Hepatocyte (in vitro differentiated cells): Measurements from ENCODE around the gene PRKAR2A. TPM values are rescaled to one million over a fixed set of nuclear protein-coding genes. Genes with fewer than 3 reads are reported as not detected.
A peak's percentile ranks its signal among the peaks of the same experiment; 100 is the strongest.

Source experiments
- DNase-seq: peaks from one replicate; pipeline ENCODE4 v3.0.0-alpha.2; 2016; ENCODE audit warnings: low spot score
- H2AFZ ChIP-seq: fragments of 200-600 bp; sonication (generic); 2 replicates; pipeline ENCODE4 v1.6.0; 2016; ENCODE audit warnings: antibody characterized with exemption, mild to moderate bottlenecking
- H3K27ac ChIP-seq: fragments of 200-600 bp; sonication (generic); 2 replicates; pipeline ENCODE4 v1.5.1; 2016; ENCODE audit warnings: mild to moderate bottlenecking
- H3K27me3 ChIP-seq: fragments of 200-600 bp; sonication (generic); 2 replicates; pipeline ENCODE4 v1.6.1; 2016
- H3K36me3 ChIP-seq: fragments of 200-600 bp; sonication (generic); replicated peaks from 2 replicates; pipeline ENCODE4 v1.5.1; 2016; ENCODE audit warnings: low read depth; ENCODE audit not compliant: insufficient read depth
- H3K4me1 ChIP-seq: fragments of 200-600 bp; sonication (generic); 2 replicates; pipeline ENCODE4 v1.5.1; 2016; ENCODE audit warnings: mild to moderate bottlenecking, moderate library complexity; ENCODE audit not compliant: insufficient read depth
- H3K4me2 ChIP-seq: fragments of 200-600 bp; sonication (generic); 2 replicates; pipeline ENCODE4 v1.6.0; 2016
- H3K4me3 ChIP-seq: fragments of 200-600 bp; sonication (generic); 2 replicates; pipeline ENCODE4 v1.5.1; 2016; ENCODE audit warnings: mild to moderate bottlenecking
- H3K79me2 ChIP-seq: fragments of 200-600 bp; sonication (generic); 2 replicates; pipeline ENCODE4 v1.6.0; 2017; ENCODE audit warnings: mild to moderate bottlenecking
- H3K9me2 ChIP-seq: fragments of 200-600 bp; sonication (generic); replicated peaks from 2 replicates; pipeline ENCODE4 v1.6.0; 2017; ENCODE audit warnings: mild to moderate bottlenecking; ENCODE audit not compliant: insufficient read depth
- H3K9me3 ChIP-seq: fragments of 200-600 bp; sonication (generic); 2 replicates; pipeline ENCODE4 v1.5.1; 2016; ENCODE audit warnings: low read depth, mild to moderate bottlenecking
- H4K20me1 ChIP-seq: fragments of 200-600 bp; sonication (generic); 2 replicates; pipeline ENCODE4 v1.6.0; 2016; ENCODE audit warnings: mild to moderate bottlenecking; ENCODE audit not compliant: insufficient read depth, poor library complexity, severe bottlenecking
- CTCF ChIP-seq: fragments of 200-600 bp; sonication (generic); IDR thresholded peaks from 2 replicates; pipeline ENCODE4 v1.5.1; 2016; ENCODE audit warnings: antibody characterized with exemption, mild to moderate bottlenecking; ENCODE audit not compliant: poor library complexity
- EZH2 ChIP-seq: fragments of 200-600 bp; sonication (generic); IDR thresholded peaks from 2 replicates; pipeline ENCODE4 v1.6.1; 2016; ENCODE audit warnings: antibody characterized with exemption, mild to moderate bottlenecking, borderline replicate concordance
- EZH2phosphoT487 ChIP-seq: fragments of 200-600 bp; sonication (generic); IDR thresholded peaks from one replicate; pipeline ENCODE4 v1.6.1; 2018; ENCODE audit warnings: antibody characterized with exemption, mild to moderate bottlenecking, low read depth, moderate library complexity; ENCODE audit not compliant: unreplicated experiment, severe bottlenecking
- WGBS: methylation state at CpG from one replicate; pipeline ENCODE4 v1.1.6; 2016; ENCODE audit warnings: low lambda C conversion rate; ENCODE audit errors: missing lambda C conversion rate; 5-methylcytosine and 5-hydroxymethylcytosine counted together
- polyA plus RNA-seq: library from polyadenylated mRNA; unstranded; fragments of >200 nt; fragmentation: Nextera tagmentation; extraction: Ambion mirVana; gene quantifications from 2 replicates; pipeline ENCODE4 v1.2.1, GENCODE V29; 2016
- total RNA-seq: library from RNA; depleted of rRNA; stranded (reverse); fragments of >200 nt; gene quantifications from 2 replicates; pipeline ENCODE4 v1.2.3, GENCODE V29; 2014

The PRKAR2A gene
- total and polyA plus RNA-seq, 2 experiments from 2014 or later = 9.0 to 33.9 TPM

- H2AFZ ChIP-seq = no peak overlapping the region
- no peak for DNase-seq
- no peaks in the 10 kb centered on the region for H3K27me3 ChIP-seq
- TF ChIP-seq EZH2 (no peak), CTCF (no peak), EZH2phosphoT487 (no peak)
- H3K9me3 ChIP-seq = no peaks in the 10 kb centered on the region
- H3K9me2 ChIP-seq = no peaks in the 10 kb centered on the region
- H3K4me3 ChIP-seq = no peak overlapping the region
- 84% methylated on average over 4 of the region's 4 CpGs for WGBS
- no peak overlapping the region for H3K4me2 ChIP-seq
- H3K4me1 ChIP-seq = no peaks in the 10 kb centered on the region
- no peaks in the 10 kb centered on the region for H3K36me3 ChIP-seq
- H4K20me1 ChIP-seq = no peaks in the 10 kb centered on the region
- H3K79me2 ChIP-seq = no peaks in the 10 kb centered on the region
- no peak overlapping the region for H3K27ac ChIP-seq
Observed at GRCh38 chr3:48856469-48856868, 8.8 kb upstream of the PRKAR2A start.

GRCh38 chr3:48855681-48856447, 8.2 kb upstream of the PRKAR2A start:
- no peak overlapping the region for H3K27ac ChIP-seq
- H4K20me1 ChIP-seq = no peaks in the 10 kb centered on the region
- TF ChIP-seq CTCF (no peak), EZH2phosphoT487 (no peak), EZH2 (no peak)
- no peaks in the 10 kb centered on the region for H3K4me1 ChIP-seq
- H3K4me2 ChIP-seq = no peak overlapping the region
- no peaks in the 10 kb centered on the region for H3K27me3 ChIP-seq
- no peaks in the 10 kb centered on the region for H3K36me3 ChIP-seq
- no peaks in the 10 kb centered on the region for H3K9me2 ChIP-seq
- H3K79me2 ChIP-seq = no peaks in the 10 kb centered on the region
- H3K4me3 ChIP-seq = no peak overlapping the region
- WGBS = 89% methylated on average over 9 of the region's 9 CpGs
- peak; percentile 24 for DNase-seq
- no peaks in the 10 kb centered on the region for H3K9me3 ChIP-seq
- H2AFZ ChIP-seq = no peak overlapping the region

GRCh38 chr3:48852151-48852550, 4.5 kb upstream of the PRKAR2A start:
- WGBS = 92% methylated on average over 5 of the region's 5 CpGs
- no peak overlapping the region for H2AFZ ChIP-seq
- no peaks in the 10 kb centered on the region for H3K4me1 ChIP-seq
- H3K9me3 ChIP-seq = no peaks in the 10 kb centered on the region
- no peak for DNase-seq
- H3K27ac ChIP-seq = no peak overlapping the region
- TF ChIP-seq EZH2phosphoT487 = no peak
- TF ChIP-seq CTCF = no peak
- TF ChIP-seq EZH2 = no peak
- no peaks in the 10 kb centered on the region for H3K79me2 ChIP-seq
- H3K27me3 ChIP-seq = no peaks in the 10 kb centered on the region
- H3K36me3 ChIP-seq = no peaks in the 10 kb centered on the region
- H3K4me2 ChIP-seq = no peak overlapping the region
- H3K4me3 ChIP-seq = no peak overlapping the region
- no peaks in the 10 kb centered on the region for H4K20me1 ChIP-seq
- no peaks in the 10 kb centered on the region for H3K9me2 ChIP-seq
